HG03025 (cell line): Measurements from ENCODE around the gene KRTAP21-1.
"Not testable (repeated sequence)": the region's sequence is repeated elsewhere in the genome, so short reads cannot be mapped to it uniquely, and the experiment has no call there.

Experiments
- ATAC-seq: cut with Tn5 transposase; IDR thresholded peaks from one replicate; pipeline ENCODE4 v1.9.1; 2021; ENCODE audit warnings: mild to moderate bottlenecking, moderate library complexity; ENCODE audit not compliant: unreplicated experiment, low FRiP score

Gene KRTAP21-1

GRCh38 chr21:30755328-30755727 is at the start of gene KRTAP21-1:
TSS of gene KRTAP21-1 (minus strand) at chr21:30755428. CDS start at chr21:30755378, 50 bp downstream.
- ATAC-seq: not testable (repeated sequence)

DNA sequence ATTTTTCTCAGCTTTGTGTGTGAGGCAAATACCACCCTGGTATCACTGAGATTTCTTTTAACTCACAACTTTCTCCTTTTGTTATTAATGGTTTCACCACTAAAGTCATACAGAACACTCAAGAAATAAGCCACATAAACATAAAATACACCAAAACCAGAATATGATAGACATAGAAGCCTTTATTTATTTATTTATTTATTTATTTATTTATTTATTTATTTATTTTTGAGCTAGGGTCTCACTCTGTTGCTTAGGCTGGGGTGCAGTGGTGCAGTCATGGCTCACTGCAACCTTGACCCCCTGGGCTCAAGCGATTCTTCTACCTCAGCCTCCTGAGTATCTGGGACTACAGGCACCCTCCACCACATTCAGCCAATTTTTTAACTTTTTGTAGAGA is 45.4 kb upstream of the KRTAP21-1 start:
- ATAC-seq: no peak

- ATAC-seq: no peak
Observed at GRCh38 chr21:30793581-30794314, 38.5 kb upstream of the KRTAP21-1 start.

GRCh38 chr21:30779249-30779648 is 24.0 kb upstream of the KRTAP21-1 start:
- ATAC-seq: no peak

DNA sequence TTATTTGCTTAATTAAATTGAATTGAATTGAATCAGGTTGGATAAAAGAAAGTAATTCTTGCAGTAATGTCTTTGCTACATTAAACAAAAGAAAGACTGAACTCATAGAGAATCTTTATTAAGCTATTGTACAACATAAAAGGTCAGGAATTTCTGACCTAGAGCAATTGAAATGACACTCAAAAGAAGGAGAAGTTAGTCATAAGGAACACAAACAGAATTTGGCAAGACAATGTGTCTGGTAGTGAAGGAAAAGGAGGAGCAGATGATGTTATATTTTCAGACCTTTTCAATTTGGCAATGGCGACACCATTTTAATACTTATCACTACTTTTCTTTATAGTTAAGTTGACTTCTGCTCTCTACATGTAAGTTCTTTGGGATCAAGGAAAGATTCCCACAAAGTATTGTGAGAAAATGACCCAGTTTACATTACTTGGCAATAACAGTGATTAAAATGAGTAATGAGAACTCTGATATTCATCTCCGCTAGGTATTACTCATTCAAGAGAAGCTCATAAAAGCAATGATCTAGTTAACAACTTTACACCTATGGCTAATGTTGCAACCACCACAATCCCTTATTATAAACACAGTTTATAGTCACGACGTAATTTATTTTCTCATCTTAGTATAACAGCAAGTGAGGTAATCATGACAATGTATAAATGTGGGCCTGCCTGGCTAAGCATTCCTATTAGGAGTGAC is 14.7 kb upstream of the KRTAP21-1 start:
- no peak for ATAC-seq

GRCh38 chr21:30760776-30761175 is 5.5 kb upstream of the KRTAP21-1 start:
- ATAC-seq: no peak

GRCh38 chr21:30758306-30758705 is 3.1 kb upstream of the KRTAP21-1 start:
- no peak for ATAC-seq

DNA sequence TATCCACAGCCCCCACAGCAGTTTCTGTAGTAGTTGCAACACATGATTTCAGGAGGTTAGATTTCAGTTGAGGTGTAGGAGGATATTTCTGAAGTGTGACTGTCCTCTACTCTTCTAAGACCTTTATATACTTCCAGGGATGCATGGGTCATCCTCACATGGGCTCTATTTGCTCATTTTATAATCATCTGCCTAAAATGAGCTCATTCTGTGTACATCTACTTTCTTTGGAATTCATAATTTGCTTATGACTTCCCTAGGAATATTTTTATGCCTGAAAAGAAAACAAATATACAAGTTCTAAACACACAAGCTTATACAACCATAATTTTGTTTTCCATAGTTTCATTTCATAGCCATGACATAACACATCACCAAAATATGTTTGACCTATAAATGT is 8.1 kb downstream of the KRTAP21-1 start, which contains the start of gene KRTAP21-2:
TSS of gene KRTAP21-2 (minus strand) at position 101 of the 400 bp plus-strand sequence. CDS start at position 44, 57 bp downstream.
- no peak for ATAC-seq

DNA sequence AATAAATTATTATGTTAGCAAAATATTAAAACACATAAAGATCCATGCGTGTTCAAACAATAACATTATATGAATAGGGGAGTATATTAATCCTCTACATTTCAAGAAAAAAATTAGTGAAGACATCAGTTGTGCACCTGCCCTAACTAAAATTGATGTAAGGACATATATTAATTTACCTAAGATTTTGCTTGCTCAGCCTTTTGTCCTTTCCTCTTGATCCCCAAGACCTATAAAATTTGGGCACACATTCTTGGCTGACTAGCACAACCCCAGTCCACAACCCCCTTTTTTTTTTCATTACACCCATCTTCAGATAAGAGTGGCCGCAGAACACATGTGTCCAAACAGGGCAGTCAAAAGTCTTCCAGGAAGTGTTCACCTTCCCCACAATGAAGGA is 14.8 kb downstream of the KRTAP21-1 start:
- no peak for ATAC-seq

- no peak for ATAC-seq
Observed at GRCh38 chr21:30733026-30733425, 22.2 kb downstream of the KRTAP21-1 start.

GRCh38 chr21:30726726-30727125 is 28.5 kb downstream of the KRTAP21-1 start:
- ATAC-seq: no peak

DNA sequence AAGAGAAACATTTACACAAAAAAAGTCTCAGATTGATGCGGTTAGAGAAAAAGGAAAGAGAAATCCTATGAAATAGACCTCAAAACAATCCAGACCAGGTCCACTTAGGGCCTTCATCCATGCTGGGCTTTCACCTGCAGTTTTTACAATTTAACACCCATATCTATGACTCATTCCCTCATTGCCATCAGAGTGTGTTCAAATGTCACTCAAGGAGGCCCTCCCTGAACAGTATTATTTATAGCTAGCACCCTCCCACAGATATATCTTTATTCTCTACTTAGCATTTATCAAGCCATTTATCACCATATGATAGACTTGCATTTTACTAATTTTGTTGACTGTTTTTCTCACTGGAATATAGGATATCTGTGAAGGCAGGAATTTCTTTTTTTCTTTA is 35.8 kb downstream of the KRTAP21-1 start:
- no peak for ATAC-seq

- no peak for ATAC-seq
Observed at GRCh38 chr21:30718239-30718909, 36.9 kb downstream of the KRTAP21-1 start, which contains the start of gene KRTAP21-3. TSS of gene KRTAP21-3 (minus strand) at chr21:30718777. CDS start at chr21:30718759, 18 bp downstream.

DNA sequence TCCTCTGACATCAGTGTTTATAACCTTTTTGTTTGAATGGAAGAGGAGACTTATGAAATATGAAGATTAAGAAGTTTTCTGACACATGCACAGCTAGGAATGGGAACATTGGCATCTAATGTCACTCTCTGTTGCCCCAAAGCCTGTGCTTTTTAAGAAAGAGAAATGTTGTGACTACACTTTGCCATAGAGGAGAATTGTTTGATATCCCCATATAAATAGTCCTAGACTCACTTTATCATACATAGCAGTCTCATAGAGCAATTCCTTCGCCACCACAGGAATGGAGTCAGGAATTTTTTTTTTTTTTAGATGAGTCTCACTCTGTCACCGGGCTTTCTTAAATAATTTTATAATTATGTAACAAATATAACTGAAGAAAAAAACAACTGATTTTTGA is 38.1 kb downstream of the KRTAP21-1 start:
- ATAC-seq: no peak

DNA sequence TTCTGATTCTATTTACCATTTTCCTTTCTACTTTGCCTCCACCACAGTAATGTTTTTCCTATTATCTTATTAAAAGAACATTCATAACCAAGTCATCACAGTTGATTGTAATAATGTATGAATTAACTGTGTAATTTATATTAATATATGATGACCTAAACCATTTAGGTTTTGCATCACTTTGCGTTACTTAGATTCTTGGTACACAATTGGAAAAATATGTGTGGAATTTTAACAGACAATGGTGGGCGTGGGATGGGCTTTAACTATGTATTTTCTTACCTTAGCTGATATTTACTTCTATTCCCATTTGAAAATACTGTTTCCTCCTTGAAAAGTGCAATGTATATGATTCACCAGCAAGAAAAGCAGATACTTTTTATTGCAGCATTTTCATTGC is 40.3 kb downstream of the KRTAP21-1 start:
- no peak for ATAC-seq

GRCh38 chr21:30714456-30714855 is 40.8 kb downstream of the KRTAP21-1 start:
- no peak for ATAC-seq

DNA sequence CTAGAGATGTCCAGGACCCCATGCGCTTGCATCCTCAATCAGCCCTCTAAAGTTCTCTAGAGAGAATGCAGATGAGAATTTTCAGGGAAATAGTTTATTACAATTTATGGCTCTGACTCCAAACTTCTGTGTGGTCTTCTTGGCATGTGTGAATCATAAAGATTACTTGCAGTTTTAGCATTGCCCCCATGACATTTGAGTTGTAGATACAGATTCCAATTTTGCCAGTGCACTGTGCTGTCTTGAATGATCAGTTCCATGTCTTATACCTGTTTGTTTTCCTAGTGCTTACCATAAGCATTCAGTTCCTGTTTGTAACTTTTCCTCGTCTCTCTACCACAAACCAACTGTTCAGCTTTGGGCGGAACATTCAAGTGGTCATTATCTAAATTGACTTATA is 41.5 kb downstream of the KRTAP21-1 start:
- ATAC-seq: no peak

DNA sequence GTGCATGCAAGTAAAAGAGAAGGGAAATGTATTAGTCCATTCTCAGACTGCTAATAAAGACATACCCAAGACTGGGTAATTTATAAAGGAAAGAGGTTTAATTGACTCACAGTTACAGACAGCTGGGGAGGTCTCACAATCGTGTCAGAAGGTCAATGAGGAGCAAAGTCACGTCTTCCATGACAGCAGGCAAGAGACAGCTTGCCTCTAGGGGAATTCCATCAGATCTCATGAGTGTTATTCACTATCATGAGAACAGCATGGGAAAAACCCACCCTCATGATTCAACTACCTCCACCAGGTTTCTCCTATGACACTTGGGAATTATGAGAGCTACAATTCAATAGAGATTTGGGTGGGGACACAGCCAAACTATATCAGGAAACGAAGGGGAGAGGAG is 44.7 kb downstream of the KRTAP21-1 start:
- ATAC-seq: no peak

DNA sequence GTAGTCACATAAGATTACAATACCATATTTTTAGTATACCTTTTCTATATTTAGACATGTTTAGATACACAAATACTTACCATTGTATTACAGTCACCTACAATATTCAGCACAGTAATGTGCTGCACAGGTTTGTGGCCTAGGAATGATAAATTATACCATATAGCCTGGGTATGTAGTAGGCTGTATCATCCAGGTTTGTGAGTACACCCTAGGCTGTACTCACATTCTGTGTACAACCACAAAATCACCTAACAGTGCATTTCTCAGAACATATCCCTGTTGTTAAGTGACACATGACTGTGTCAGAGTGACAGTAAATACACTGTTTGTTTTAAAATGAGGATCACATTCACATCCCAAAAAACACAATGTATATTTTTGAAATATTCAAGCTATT is 47.8 kb downstream of the KRTAP21-1 start:
- no peak for ATAC-seq
